ENCODE data around the gene RAPGEF1.
"Not testable (repeated sequence)": the region's sequence is repeated elsewhere in the genome, so short reads cannot be mapped to it uniquely, and the experiment has no call there.

RAPGEF1 gene

DNA sequence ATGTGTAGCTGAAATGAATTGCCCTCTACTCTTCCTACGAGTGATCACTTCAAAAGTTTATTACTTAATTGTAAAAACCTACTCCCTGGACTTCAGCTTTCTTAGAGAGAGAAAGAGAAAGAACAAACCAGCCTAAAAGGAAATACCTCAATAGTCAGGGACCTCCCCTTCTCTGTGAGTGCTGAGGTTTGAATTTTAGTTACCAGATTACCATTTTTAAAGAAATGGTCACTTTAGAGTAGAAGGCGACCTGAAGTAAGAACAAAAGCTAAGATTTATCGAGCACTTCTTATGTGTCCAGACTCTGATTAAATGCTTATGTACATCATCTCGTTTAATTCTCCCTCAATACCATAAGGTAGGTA, 11.3 kb downstream of the RAPGEF1 start:
- peak in 1 of 6 experiments; percentile 12 for DNase-seq

DNA sequence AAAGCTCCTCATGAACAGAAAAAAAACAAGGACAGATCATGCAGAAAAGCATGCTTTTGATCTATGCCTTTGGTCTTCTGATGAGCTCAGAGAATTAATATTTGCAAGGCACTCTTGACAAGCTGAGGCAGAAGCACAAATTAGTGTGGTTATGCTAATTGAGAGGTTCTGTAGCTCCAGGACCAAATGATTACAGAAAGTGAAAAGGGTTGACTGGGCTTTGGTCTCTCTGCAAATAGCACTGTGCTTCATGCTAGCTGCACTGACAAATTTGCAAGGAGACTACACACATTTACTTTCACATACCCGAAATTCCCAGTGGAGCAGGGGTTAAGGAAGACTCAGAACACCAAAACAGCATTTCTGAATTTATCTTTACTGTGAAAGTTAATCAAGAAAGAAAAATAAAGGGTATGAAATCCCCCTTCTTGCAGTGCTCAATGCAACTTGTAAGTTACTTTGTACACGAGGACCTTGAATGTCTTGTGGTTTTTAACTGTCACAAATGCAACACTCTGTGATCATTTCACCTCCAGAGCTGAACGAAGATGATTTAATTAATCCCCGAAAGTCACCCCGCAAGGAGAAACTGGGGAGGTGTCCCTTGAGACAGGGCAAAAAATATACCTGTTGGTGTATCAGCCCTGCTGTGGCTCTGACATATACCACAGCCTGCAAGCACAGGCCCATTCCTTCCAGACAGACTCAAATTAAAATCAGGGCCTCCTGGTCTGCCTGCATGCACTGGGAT, 11.9 kb downstream of the RAPGEF1 start:
- no peak for DNase-seq

DNA sequence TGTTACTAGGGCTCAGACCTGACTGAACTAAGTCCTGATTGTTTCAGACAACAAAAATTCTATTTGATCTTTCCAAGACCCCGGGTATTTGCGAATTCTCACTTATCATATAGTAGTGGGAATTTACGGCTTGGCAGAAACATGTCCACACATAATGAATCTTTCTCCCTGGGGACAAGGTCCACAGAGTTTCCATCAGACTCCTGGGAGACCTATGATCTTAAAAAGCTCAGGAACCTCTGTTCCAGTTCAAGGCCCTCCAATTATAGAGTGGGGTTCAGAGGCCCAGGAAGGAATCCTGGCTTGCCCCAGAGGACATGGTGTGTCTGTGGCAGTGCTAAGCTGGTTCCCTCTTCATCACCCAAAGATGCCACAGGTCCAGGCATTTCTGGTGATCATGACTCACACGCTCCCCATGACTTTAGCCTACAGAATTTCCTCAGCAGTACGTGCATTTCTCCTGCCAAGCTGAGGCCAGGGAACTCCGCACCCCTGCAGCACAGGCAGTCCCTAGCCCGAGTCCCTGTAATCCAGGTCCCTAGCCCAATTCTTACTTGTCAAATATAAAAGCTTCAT, 12.6 kb downstream of the RAPGEF1 start:
- DNase-seq, result no peak

DNA sequence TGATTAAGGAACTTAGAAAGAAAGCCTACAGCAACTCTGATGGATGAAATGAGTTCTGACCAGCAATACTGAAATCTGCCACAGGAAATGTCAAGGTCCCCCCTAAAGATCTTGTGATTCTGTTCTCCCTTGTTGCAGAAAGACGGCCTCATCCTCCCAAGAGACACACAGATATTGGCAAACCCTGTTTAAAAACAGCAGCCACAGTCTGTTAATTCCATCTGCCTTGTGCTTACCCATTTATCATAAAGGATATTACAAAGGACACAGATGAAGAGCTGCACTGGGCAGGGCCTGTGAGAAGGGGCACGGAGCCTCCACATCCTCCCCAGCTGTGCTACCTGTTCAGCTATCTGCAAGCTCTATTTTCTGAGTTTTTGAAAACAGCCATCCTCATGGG, 15.2 kb downstream of the RAPGEF1 start:
- DNase-seq, result no peak

DNA sequence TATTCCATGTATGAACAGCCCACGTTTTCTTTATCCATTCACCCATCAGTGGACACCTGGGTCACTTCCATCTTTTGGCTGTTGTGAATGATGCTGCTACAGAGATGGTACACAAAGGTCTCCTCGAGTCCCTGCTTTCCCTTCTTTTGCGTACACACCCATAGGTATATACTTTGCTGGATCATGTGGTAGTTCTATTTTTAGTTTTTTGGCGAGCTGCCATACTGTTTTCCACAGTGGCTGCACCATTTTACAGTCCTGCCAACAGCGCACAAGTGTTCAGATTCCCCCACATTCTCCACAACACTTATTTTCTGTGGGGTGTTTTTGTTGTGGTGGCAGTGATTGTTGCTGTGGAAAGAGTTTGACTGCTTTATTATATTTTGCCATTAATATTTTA, 16.2 kb downstream of the RAPGEF1 start:
- no peak for DNase-seq

DNA sequence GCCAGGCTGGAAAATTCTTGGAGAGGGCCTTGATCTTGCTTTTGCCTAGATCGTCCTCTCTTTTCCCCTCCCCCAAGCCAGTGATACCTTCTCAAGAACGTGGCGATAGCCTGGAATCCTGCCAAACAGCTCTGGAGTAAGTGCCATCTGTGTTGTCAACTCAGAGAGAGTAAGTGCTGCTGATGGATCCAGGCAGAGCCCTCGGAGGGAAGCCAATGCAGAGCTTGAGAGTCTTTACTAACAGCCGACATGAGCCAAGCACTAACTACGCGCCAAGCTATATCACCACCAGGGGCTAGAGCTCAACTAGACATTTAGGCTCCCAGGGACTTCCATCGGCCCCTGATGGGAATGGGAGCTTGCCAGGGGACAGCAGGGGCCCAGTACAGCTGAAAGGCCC, 17.6 kb downstream of the RAPGEF1 start:
- DNase-seq, result no peak

DNA sequence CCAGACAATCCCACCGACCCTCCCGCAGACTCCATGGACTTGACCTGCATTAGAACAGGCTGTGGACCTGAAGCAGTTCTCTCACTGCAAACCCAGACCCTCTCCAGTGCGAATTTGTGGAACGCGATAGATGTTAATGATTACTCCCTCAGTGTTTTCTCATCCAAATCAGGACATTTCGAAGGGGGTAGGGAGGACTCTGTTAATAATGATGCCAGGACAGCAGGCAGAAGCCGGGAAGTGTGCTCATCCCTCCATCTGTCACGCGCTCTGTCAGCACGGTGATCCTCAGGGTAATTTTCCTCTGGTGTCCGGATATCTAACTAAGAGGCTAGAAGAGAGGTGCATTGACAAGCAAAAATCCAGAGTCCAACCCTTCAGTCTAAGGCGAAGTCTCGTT, 18.8 kb downstream of the RAPGEF1 start:
- no peak for DNase-seq

DNA sequence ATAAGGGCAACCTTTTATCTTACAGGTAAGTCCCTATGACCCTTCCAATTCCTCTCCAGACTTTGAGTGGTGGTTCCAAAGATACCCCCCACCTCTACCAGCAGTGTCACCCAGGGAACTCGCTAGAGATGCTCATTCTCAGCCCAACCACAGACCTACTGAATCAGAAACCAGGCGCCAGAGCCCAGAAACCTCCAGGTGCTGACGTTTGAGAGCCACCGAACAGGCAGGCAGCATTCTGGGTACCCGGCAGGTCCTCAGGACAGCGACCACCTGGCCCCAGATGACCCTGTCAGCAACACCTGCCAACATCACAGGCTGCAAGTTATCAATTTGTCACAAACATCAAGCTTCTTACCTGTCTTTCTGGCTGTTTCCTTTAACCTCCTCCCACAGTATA, 19.5 kb downstream of the RAPGEF1 start:
- no peak for DNase-seq

DNA sequence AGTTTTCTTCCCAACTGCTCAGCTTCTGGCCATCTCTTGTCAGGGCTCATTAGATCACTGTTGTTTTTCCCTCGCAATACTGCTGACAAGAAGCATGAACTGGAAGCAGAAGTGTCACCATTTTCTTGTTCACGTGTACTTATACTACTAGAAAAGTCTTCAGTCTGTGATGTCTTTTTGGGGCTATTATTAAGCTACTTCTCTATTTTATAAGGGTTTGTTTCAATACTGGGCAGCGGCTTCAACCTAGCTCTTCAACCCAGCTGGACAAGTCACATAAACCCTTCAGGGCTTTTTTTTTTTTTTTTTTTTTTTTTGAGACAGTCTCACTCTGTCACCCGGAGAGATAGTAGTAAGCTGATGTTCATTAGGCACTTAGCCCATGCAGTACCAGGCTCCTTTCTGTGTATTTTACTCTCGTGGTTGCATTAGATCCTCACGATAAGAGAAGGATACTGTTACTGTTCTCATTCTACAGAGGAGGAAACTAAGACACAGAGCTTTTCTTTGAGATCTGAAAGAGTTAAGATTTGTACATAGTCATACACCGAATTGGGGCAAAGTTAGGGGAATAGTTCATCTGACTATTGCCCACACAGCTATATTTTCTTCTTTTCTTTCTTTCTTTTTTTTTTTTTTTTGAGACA, 20.5 kb downstream of the RAPGEF1 start:
- DNase-seq, result no peak

DNA sequence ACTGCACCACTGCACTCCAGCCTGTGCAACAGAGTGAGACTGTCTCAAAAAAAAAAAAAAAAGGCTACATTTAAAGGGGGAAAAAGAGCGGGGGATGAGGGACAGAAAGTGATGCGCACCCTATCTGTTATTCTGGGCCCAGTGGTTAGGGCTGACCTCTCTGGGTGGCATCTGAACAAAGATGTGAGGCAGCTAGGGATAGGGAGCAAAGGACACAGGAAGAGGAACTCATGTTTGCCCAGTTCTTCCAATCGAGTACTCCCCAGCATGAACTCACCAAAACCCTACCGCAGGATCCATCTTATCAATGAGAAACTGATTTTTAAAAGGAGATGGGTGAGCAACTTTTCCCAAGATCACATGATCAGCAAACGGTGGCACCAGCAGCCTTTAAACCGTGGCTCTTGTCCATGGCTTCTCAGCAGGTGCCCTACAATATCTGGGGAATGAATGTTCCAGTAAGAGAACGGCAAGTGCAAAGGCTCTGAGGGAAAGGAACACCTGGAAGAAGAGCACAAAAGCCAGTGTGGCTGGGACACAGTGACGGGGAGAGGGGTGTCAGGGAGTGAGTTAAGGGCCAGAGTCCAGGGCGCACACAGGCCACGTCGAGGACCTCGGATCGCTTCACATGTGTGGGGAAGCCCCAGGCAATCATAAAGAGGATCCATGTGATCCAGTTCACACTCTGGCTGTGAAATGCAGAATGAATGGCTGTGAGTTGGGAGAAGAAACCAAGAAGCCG, 22.0 kb downstream of the RAPGEF1 start:
- no peak for DNase-seq

DNA sequence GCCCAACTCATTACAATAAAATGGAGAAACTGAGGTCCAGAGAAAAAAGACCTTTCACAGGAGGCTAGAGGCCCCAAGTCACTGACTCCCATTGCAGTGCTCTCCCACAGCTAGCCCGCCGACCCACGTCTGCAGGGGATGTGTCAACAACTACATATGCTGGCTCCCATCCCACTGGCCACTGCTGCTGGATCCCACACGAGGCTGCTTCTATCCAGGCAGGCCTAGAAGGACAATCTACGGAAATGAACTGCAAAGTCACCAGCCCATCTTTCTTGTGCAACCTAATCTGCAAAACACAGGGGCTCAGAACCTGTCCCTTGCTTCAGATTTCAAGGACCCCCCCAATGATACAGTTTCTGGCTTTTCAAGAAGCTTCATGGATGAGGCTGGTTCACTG, 24.0 kb downstream of the RAPGEF1 start:
- no peak for DNase-seq

DNA sequence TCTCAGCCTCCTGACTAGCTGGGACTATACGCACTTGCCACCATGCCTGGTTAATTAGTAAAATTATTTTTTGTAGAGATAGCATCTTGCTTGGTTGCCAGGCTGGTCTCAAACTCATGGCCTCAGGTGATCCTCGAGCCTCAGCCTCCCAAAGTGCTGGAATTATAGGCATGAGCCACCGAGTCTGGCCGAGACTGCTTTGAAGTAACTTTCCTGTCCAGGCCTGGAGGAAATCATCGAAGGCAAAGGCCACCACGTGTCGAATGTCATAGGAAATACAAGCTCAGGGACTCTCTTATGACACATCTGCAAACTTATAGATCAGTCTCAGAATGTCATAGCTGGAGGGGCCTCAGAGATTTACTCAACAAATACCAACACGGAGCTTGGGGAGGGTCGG, 25.1 kb downstream of the RAPGEF1 start:
- DNase-seq, result no peak

DNA sequence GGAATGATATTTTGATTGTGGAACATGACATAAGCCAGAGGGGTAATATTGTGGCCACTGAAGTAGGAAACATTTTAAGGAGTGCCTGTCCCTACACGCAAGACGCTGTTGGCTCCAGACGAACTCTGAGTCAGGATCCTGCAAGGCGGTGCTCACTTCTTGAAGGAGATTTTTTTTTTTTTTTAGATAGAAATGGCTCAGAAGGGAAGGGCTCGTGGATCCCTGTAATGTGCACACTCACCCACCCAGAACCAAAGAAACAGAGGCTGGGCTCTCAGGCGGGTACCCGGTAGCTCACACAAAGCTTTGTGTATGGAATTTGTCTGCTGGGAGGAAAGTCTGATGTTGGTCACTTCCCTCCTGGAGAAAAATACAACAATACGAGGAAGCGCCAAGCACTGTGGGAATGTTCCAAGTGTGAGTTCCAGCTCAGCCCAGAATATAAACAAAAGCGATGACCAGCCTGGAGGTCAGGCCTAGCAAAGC, 25.7 kb downstream of the RAPGEF1 start:
- no peak for DNase-seq

DNA sequence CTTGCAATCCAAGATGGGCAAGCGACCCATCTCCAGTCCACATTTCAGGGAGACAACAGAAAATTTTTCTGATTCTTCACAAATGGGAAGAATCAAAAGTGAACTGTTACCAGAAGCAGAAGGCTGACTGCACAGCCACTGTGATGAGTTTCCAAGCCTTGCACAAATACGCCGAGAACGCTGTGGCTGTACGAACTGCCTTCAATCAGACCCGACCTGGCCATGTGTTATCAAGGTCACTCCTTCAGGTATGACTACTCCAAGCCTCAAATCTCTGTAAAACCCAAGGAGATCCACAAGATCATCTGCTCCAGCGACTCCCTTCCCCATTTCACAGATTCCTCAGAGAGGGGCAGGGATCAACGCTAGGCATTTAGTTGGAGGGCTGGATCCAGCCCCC, 26.9 kb downstream of the RAPGEF1 start:
- no peak for DNase-seq

DNA sequence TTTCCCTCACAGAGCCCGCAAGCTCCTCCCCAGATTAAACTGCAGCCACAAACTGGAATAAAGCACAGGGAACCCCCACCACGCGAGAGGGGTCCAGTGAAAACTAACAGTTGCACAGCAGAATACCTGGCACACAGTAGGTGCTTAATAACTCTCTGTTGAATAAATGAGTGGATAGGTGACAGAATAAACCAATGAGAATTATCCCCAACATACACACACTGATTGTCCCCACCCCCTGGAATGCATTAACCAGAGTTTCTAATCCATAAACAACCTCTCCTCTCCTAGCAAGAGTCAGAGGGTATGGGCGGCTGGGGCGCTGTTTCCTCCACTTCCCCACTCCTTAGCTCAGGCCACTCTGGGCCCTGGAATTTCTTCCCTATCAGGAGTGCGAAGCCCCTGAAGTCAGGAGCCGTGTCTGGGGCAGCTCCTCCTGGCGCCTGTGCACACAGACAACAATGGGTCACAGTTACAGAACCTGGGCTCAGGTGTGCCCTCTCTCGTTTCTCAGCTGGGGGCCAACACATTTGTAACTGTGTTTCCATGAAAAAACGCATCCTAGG, 27.6 kb downstream of the RAPGEF1 start:
- no peak for DNase-seq

DNA sequence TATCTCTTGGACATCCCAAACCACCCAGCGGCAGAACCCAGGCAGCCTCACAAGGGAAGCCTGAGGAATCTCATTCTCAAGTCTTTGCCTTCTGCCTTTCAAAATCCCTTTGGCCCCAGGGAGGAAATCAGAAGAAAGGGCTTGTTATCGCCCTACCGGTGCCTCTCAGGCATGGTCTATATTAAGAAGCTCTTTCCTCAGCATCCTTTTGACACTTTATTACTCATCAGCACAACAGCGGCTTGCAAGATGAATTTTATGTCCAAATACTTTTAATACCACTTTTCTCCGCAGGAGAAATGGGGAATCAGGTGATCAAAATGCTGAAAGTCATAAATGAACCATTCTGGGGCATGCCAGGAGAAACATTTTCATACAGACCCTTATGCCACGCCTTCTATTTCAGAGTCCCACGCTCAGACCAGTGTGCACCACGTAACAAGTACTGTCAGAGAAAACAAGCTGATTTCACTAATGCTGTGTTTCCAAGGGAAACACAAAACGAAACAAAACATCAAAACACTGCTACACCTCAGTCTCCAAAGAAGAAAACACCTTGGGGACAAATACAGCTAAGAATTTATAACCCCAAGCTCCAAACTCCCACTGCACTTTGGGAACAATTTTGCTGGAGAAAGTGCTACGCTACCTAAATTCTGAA, 30.0 kb downstream of the RAPGEF1 start:
- DNase-seq, result peak in 2 of 6 experiments; percentile 8 to 34

DNA sequence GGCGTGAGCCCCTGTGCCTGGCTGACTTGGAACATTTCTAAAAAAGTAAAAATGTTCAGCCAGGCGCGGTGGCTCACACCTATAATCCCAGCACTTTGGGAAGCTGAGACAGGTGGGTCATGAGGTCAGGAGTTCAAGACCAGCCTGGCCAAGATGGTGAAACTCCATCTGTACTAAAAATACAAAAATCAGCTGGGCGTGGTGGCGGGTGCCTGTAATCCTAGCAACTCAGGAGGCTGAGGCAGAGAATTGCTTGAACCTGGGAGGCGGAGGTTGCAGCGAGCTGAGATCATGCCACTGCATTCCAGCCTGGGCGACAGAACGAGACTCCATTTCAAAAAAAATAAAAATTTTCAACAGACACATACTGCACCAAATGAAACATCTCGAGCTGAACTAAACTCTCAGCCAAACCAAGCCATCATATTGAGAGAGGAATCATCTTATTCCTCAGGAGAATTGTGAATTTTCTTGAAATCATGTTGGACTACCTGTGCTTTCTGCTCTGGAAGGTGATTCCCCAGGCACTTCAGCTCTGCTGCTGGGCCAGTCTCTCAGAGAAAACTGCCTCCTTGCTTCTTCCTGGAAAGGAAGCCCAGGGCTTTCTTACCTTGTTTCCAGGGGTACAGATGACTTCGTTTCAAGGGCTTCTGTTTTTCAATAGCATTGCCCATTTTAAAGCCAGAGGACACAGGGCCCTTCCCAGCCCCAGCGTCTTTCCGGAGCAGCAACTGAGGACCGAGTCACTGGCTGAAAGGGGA, 30.7 kb downstream of the RAPGEF1 start:
- not testable (repeated sequence) for DNase-seq

DNA sequence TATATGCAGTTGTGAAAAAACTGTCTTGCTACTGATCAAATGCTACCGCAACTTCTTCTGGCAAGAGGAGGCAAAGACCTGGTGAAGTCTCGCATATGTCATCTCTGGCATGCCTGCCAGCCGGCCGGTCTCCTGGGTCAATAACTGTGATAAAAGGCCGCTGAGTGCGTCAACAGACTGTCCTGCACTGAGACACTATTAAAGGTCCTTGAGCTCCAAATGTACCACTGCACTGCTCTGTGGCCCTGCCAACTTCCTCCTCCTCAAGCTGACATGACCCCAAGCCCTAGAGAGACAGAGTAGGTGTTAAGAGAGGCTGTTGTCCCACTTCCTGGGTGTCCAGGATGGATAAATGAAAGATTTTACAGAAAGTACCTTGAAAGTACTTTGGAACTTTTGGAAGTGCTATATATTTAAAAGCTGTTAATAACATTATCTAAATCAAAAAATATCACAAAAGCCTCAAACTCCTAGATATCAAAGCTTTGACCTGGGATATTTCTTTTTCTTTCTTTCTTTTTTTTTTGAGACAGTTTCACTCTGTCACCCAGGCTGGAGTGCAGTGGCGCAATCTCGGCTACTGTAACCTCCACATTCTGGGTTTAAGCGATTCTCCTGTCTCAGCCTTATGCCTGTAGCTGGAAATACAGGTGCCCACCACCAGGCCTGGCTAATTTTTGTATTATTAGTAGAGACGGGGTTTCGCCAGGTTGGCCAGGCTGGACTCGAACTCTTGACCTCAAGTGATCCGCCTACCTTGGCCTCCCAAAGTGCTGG, 31.5 kb downstream of the RAPGEF1 start:
- no peak for DNase-seq

DNA sequence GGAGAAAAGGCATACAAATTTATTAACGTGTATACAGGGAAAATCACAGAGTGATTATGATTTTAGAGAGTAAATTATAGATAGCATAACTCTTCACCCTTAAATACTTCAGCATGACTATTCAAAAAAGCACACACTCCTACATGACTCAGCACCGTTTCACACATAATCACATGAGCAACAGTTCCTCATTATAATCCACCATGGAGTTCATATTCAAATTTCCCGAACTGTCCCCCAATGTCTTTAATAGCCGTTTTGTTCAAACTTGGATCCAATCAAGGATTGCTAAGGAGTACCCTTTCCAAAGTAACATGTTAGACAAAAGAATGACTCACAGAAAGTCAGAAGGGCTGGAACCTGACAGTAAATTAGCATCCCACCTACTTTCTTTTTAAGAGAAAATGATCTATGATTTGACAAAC, 32.1 kb downstream of the RAPGEF1 start:
- DNase-seq, result no peak

DNA sequence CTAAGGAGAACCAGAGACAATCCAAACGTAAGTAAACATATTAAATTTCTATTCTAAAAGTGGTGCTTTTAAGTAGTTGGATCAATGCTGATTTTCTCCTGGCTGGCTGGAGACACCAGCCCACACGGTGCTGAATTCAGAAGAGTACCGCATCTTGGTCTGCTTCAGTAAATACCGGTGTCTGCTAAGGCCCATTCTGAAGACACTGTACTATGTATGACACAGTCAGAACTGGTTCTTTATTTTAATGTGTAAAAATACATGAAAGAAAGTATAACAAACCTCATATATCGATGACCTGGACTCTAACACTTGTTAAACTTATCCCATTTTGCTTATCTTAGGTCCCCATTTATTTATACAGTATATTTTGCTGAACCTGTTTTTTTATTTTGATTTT, 32.8 kb downstream of the RAPGEF1 start:
- DNase-seq, result no peak

DNA sequence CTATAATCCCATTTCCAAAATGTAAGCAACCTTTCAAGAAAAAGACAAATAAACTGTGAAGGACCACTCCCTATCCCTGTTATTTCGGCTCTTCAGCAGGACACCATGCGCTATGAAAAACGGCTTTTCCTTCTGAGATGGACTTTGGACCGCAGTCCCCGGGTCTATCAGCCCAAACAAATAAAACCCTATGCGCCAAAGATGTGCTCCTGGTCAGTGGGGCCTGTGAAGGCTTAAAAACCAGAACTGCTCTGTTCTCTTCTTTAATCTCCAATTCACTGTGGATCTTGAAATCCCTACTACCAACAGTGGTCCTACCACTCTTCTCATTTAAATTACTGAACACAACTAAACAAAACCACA, 33.3 kb downstream of the RAPGEF1 start:
- no peak for DNase-seq
